Upper lobe of left lung (tissue), 4 donors: ENCODE data around the gene ANO4.

Experiments
- CTCF ChIP-seq, 6 experiments: fragments of 450-650 bp in 4 of 6; fragments of 200-600 bp in 2 of 6; sonication (generic) in 2 of 6; IDR thresholded peaks; one replicate each; pipeline ENCODE4 v1.5.1; 2016 to 2019; ENCODE audit warnings: antibody characterized with exemption in 6 of 6
- POLR2A ChIP-seq, 4 donors: fragments of 450-650 bp; IDR thresholded peaks; one replicate each; pipeline ENCODE4 v1.5.1; 2016 to 2017; ENCODE audit warnings: antibody characterized with exemption in 4 of 4, mild to moderate bottlenecking in 2 of 4

- TF ChIP-seq POLR2A (IDR thresholded peaks at IDR 0.05) (no peak), CTCF (IDR thresholded peaks at IDR 0.05) (no peak)
These were observed 15.5 kb upstream of the ANO4 start for GRCh38 chr12:100778967-100779590.
